K562 (cell line): ENCODE measurements around the gene CSNK1G1. TPM values are rescaled to one million over a fixed set of nuclear protein-coding genes. Genes with fewer than 3 reads are reported as not detected.

Source experiments
- ATF7 ChIP-seq: fragments of 450-650 bp; IDR thresholded peaks from 2 replicates; pipeline ENCODE4 v1.7.1; 2014; ENCODE audit warnings: mild to moderate bottlenecking, moderate library complexity
- CXXC5 ChIP-seq: fragments of 250-450 bp; sonication (Bioruptor Pico); IDR thresholded peaks from 2 replicates; pipeline ENCODE4 v1.8.0; 2022; ENCODE audit warnings: inconsistent platforms, mild to moderate bottlenecking, moderate library complexity
- DEAF1 ChIP-seq: fragments of 450-650 bp; formaldehyde crosslinking; IDR thresholded peaks from 2 replicates; pipeline ENCODE4 v1.4.0; 2020; ENCODE audit warnings: mild to moderate bottlenecking, moderate library complexity
- DPF2 ChIP-seq: fragments of 450-650 bp; IDR thresholded peaks from 2 replicates; pipeline ENCODE4 v1.6.1; 2016
- ELK1 ChIP-seq: sonication (generic); formaldehyde crosslinking; IDR thresholded peaks from 2 replicates; pipeline ENCODE4 v1.8.1; 2022; ENCODE audit warnings: missing genetic modification reagents
- FOXP1 ChIP-seq: sonication (generic); formaldehyde crosslinking; IDR thresholded peaks from 2 replicates; pipeline ENCODE4 v1.8.0; 2022; ENCODE audit warnings: mild to moderate bottlenecking, missing genetic modification reagents
- HDAC2 ChIP-seq: fragments of 450-650 bp; IDR thresholded peaks from 2 replicates; pipeline ENCODE4 v1.6.1; 2016; ENCODE audit warnings: mild to moderate bottlenecking
- ILK ChIP-seq: fragments of 450-650 bp; IDR thresholded peaks from 2 replicates; pipeline ENCODE4 v1.6.1; 2016; ENCODE audit warnings: missing genetic modification characterization, low read depth, mild to moderate bottlenecking, missing compliant biosample characterization, moderate library complexity, borderline replicate concordance
- IRF9 ChIP-seq: fragments of 450-650 bp; IDR thresholded peaks from 2 replicates; pipeline ENCODE4 v1.6.1; 2016; ENCODE audit warnings: missing biosample characterization, missing genetic modification characterization
- JUND ChIP-seq, 2 experiments: IDR thresholded peaks; 2 replicates in 1 of 2; 3 replicates in 1 of 2; pipeline ENCODE4 v1.6.1; 2011; ENCODE audit warnings: borderline replicate concordance in 2 of 2, low read depth in 2 of 2, low read length in 2 of 2, improper control_type of control experiment in 1 of 2, missing biosample characterization in 1 of 2, missing genetic modification characterization in 1 of 2, missing genetic modification reagents in 1 of 2
- MEIS2 ChIP-seq: fragments of 450-650 bp; IDR thresholded peaks from 2 replicates; pipeline ENCODE4 v1.6.1; 2014; ENCODE audit warnings: mild to moderate bottlenecking; ENCODE audit not compliant: partially characterized antibody
- MTA1 ChIP-seq: fragments of 450-650 bp; IDR thresholded peaks from 2 replicates; pipeline ENCODE4 v1.6.1; 2017; ENCODE audit warnings: borderline replicate concordance
- MYBL2 ChIP-seq, 2 experiments: fragments of 450-650 bp in 1 of 2; sonication (generic) in 1 of 2; formaldehyde crosslinking in 1 of 2; IDR thresholded peaks; 2 replicates each; pipeline versions ENCODE4 v1.6.1 to v1.8.1; 2017 to 2022; ENCODE audit warnings: borderline replicate concordance in 1 of 2, inconsistent platforms in 1 of 2, low read depth in 1 of 2, mild to moderate bottlenecking in 1 of 2, missing genetic modification reagents in 1 of 2, moderate library complexity in 1 of 2
- NFIC ChIP-seq: fragments of 450-650 bp; IDR thresholded peaks from 2 replicates; pipeline ENCODE4 v1.6.1; 2017; ENCODE audit warnings: mild to moderate bottlenecking, inconsistent platforms
- NUFIP1 ChIP-seq: fragments of 450-650 bp; IDR thresholded peaks from 2 replicates; pipeline ENCODE4 v1.6.1; 2018; ENCODE audit not compliant: partially characterized antibody
- POLR2AphosphoS5 ChIP-seq: IDR thresholded peaks from 2 replicates; pipeline ENCODE4 v1.6.1; 2011; ENCODE audit warnings: mild to moderate bottlenecking, low read depth, low read length, moderate library complexity; ENCODE audit not compliant: control insufficient read depth, insufficient read depth
- RNF219 ChIP-seq: fragments of 250-450 bp; sonication (Bioruptor Pico); IDR thresholded peaks from 2 replicates; pipeline ENCODE4 v1.5.0; 2022; ENCODE audit warnings: mild to moderate bottlenecking
- SMARCE1 ChIP-seq: fragments of 450-650 bp; IDR thresholded peaks from 2 replicates; pipeline ENCODE4 v1.7.1; 2016; ENCODE audit warnings: mild to moderate bottlenecking
- TCF3 ChIP-seq: sonication (generic); formaldehyde crosslinking; IDR thresholded peaks from 2 replicates; pipeline ENCODE4 v1.4.0; 2020; ENCODE audit warnings: mild to moderate bottlenecking, missing genetic modification reagents
- TFE3 ChIP-seq: fragments of 450-650 bp; formaldehyde crosslinking; IDR thresholded peaks from 2 replicates; pipeline ENCODE4 v1.4.0; 2020; ENCODE audit warnings: mild to moderate bottlenecking, mixed read lengths
- ZFPM2 ChIP-seq: fragments of 250-450 bp; sonication (Bioruptor Pico); IDR thresholded peaks from 2 replicates; pipeline ENCODE4 v1.5.1; 2022; ENCODE audit warnings: mild to moderate bottlenecking
- ZNF23 ChIP-seq: fragments of 250-450 bp; sonication (Bioruptor Pico); IDR thresholded peaks from 2 replicates; pipeline ENCODE4 v1.4.0; 2020; ENCODE audit warnings: mild to moderate bottlenecking
- polyA plus RNA-seq, 8 experiments: library from polyadenylated mRNA; depleted of rRNA in 4 of 8; stranded (reverse) in 5 of 8; unstranded in 3 of 8; fragments of >200 nt; fragmentation: Nextera tagmentation in 2 of 8; fragmentation: Illumina TruSeq in 1 of 8; extraction: Ambion mirVana in 2 of 8; extraction: Trizol in 1 of 8; gene quantifications; 2 replicates each; pipeline versions ENCODE4 v1.2.1 to v1.2.3, GENCODE V29; 2011 to 2014; ENCODE audit warnings: inconsistent platforms in 1 of 8, missing spikeins in 1 of 8
- total RNA-seq, 7 experiments: library from RNA; depleted of rRNA in 6 of 7; stranded (reverse); fragments of >200 nt in 6 of 7; fragmentation: Illumina TruSeq in 2 of 7; extraction: Trizol in 2 of 7; gene quantifications; 2 replicates each; pipeline versions ENCODE4 v1.2.1 to v1.2.3, GENCODE V29; 2011 to 2021; ENCODE audit warnings: low replicate concordance in 1 of 7

Gene CSNK1G1
- total and polyA plus RNA-seq, 9 of the 15 experiments (the other 6 are each of a cell fraction or from before 2014, with no cell fraction given), result 4.5 to 18.5 (median 9.5) TPM

- TF ChIP-seq NFIC (peak; percentile 13; the same call in 1 of the 2 replicates), HDAC2 (no peak), TCF3 (peak; percentile 48; the same call in 1 of the 2 replicates), ILK (tag) (no peak), JUND (IDR thresholded peaks at IDR 0.05; ENCODE audit: borderline replicate concordance, low read depth, low read length) (no peak), JUND (tag; IDR thresholded peaks at IDR 0.05; ENCODE audit: borderline replicate concordance, low read depth, low read length) (no peak), ZNF23 (no peak), TFE3 (no peak), IRF9 (tag) (no peak), RNF219 (no peak), MYBL2 (IDR thresholded peaks at IDR 0.05; ENCODE audit: low read depth) (no peak), MYBL2 (CRISPR knock-in tag; IDR thresholded peaks at IDR 0.05; ENCODE audit: borderline replicate concordance) (no peak), MTA1 (no peak), NUFIP1 (no peak), ELK1 (no peak), ZFPM2 (no peak), POLR2AphosphoS5 (0 out of 2 replicates have a peak, but pooled peaks have one; percentile 5), DEAF1 (no peak), FOXP1 (CRISPR knock-in tag) (no peak), ATF7 (no peak), DPF2 (0 out of 2 replicates have a peak, but pooled peaks have one; percentile 18), SMARCE1 (no peak), CXXC5 (CRISPR knock-in tag) (peak; percentile 31; the same call in 1 of the 2 replicates), MEIS2 (peak; percentile 68)
Measured at GRCh38 chr15:64143276-64143675, 212.7 kb downstream of the CSNK1G1 start (continued).
